Osteoblast (primary cell): ENCODE measurements around the gene RABGEF1. TPM values are rescaled to one million over a fixed set of nuclear protein-coding genes. Genes with fewer than 3 reads are reported as not detected.
"Not testable (repeated sequence)": the region's sequence is repeated elsewhere in the genome, so short reads cannot be mapped to it uniquely, and the experiment has no call there.

Source experiments
- DNase-seq: peaks from one replicate; pipeline ENCODE4 v3.0.0; 2011; ENCODE audit warnings: low spot score, mixed read lengths; ENCODE audit not compliant: insufficient read length; ENCODE audit errors: missing footprints
- H2AFZ ChIP-seq: 2 replicates; pipeline ENCODE4 v1.6.0; 2011; ENCODE audit warnings: mild to moderate bottlenecking, low read length
- H3K27ac ChIP-seq: 2 replicates; pipeline ENCODE4 v1.5.1; 2011; ENCODE audit warnings: mild to moderate bottlenecking, low read depth, low read length, moderate library complexity
- H3K27me3 ChIP-seq: 2 replicates; pipeline ENCODE4 v1.6.0; 2012; ENCODE audit warnings: mild to moderate bottlenecking, control low read depth, inconsistent platforms, low read length, moderate library complexity; ENCODE audit not compliant: insufficient read depth
- H3K36me3 ChIP-seq: 2 replicates; pipeline ENCODE4 v1.5.1; 2011; ENCODE audit warnings: mild to moderate bottlenecking, low read length, control low read depth, moderate library complexity; ENCODE audit not compliant: insufficient read depth
- H3K4me1 ChIP-seq: 2 replicates; pipeline ENCODE4 v1.5.1; 2011; ENCODE audit warnings: mild to moderate bottlenecking, low read length, control low read depth, moderate library complexity; ENCODE audit not compliant: insufficient read depth
- H3K4me2 ChIP-seq: 2 replicates; pipeline ENCODE4 v1.6.0; 2011; ENCODE audit warnings: mild to moderate bottlenecking, low read length; ENCODE audit not compliant: insufficient read depth
- H3K4me3 ChIP-seq: fragments of 200-600 bp; sonication (generic); 3 replicates; pipeline ENCODE4 v1.5.1; 2012; ENCODE audit warnings: mild to moderate bottlenecking, low read length, inconsistent platforms; ENCODE audit not compliant: insufficient read depth
- H3K79me2 ChIP-seq: 2 replicates; pipeline ENCODE4 v1.6.0; 2012; ENCODE audit warnings: mild to moderate bottlenecking, low read length, control low read depth, inconsistent platforms; ENCODE audit not compliant: insufficient read depth
- H3K9me3 ChIP-seq: 2 replicates; pipeline ENCODE4 v1.5.1; 2011; ENCODE audit warnings: low read depth, low read length, control low read depth
- H4K20me1 ChIP-seq: 2 replicates; pipeline ENCODE4 v1.6.0; 2012; ENCODE audit warnings: mild to moderate bottlenecking, low read length, control low read depth; ENCODE audit not compliant: insufficient read depth
- CTCF ChIP-seq: IDR thresholded peaks from 2 replicates; pipeline ENCODE4 v1.5.1; 2011; ENCODE audit warnings: mild to moderate bottlenecking, low read depth, low read length, moderate library complexity; ENCODE audit errors: extremely low read depth
- total RNA-seq: library from RNA; depleted of rRNA; stranded (reverse); fragments of >200 nt; gene quantifications from 2 replicates; pipeline ENCODE4 v1.2.3, GENCODE V29; 2012

RABGEF1 gene
- total RNA-seq, 1 donor = 81.8 TPM

GRCh38 chr7:66840316-66840715 lies 99.8 kb downstream of the RABGEF1 start:
- TF ChIP-seq CTCF = no peak
- Histone ChIP-seq H3K4me1 (peaks cover under 1% of the 10 kb centered on the region), H3K27ac (no peak overlapping the region), H2AFZ (no peak overlapping the region), H3K4me2 (no peak overlapping the region), H3K79me2 (peaks cover under 1% of the 10 kb centered on the region), H3K4me3 (no peak overlapping the region), H3K27me3 (no peaks in the 10 kb centered on the region), H3K36me3 (no peaks in the 10 kb centered on the region), H3K9me3 (no peaks in the 10 kb centered on the region), H4K20me1 (no peaks in the 10 kb centered on the region)
- DNase-seq = no peak

GRCh38 chr7:66841898-66842297 lies 101.4 kb downstream of the RABGEF1 start:
- Histone ChIP-seq H3K79me2 (peaks cover 3% of the 10 kb centered on the region), H3K4me1 (peaks cover 5% of the 10 kb centered on the region), H3K27me3 (no peaks in the 10 kb centered on the region), H2AFZ (no peak overlapping the region), H3K36me3 (no peaks in the 10 kb centered on the region), H3K9me3 (no peaks in the 10 kb centered on the region), H3K27ac (no peak overlapping the region), H3K4me3 (no peak overlapping the region), H4K20me1 (no peaks in the 10 kb centered on the region), H3K4me2 (no peak overlapping the region)
- TF ChIP-seq CTCF = no peak
- no peak for DNase-seq

GRCh38 chr7:66843492-66843891 lies 103.0 kb downstream of the RABGEF1 start:
- not testable (repeated sequence) for H2AFZ ChIP-seq, DNase-seq, H3K27ac ChIP-seq, H3K36me3 ChIP-seq, H3K27me3 ChIP-seq, H4K20me1 ChIP-seq, H3K9me3 ChIP-seq, H3K4me3 ChIP-seq, H3K79me2 ChIP-seq
- peaks cover 11% of the 10 kb centered on the region for H3K4me1 ChIP-seq
- H3K4me2 ChIP-seq = peak overlapping the region; percentile 85

GRCh38 chr7:66844552-66845378 lies 104.2 kb downstream of the RABGEF1 start:
- H3K27ac ChIP-seq = peak overlapping the region; percentile 100
- peaks cover 13% of the 10 kb centered on the region for H3K4me1 ChIP-seq
- H3K36me3 ChIP-seq = no peaks in the 10 kb centered on the region
- no peaks in the 10 kb centered on the region for H3K27me3 ChIP-seq
- H4K20me1 ChIP-seq = no peaks in the 10 kb centered on the region
- H3K4me3 ChIP-seq = peak overlapping the region; percentile 80
- peaks cover 3% of the 10 kb centered on the region for H3K79me2 ChIP-seq
- peak; percentile 99 for DNase-seq
- TF ChIP-seq CTCF = peak; percentile 11
- peak overlapping the region; percentile 96 for H2AFZ ChIP-seq
- H3K4me2 ChIP-seq = peak overlapping the region; percentile 85
- H3K9me3 ChIP-seq = no peaks in the 10 kb centered on the region
